OCI-LY1 (cell line): Measurements from ENCODE around the gene TMEM213.

Source experiments
- H2AFZ ChIP-seq: fragments of 200-600 bp; sonication (generic), shearing (Covaris generic); 2 replicates; pipeline ENCODE4 v1.6.0; 2014; ENCODE audit warnings: antibody characterized with exemption, mild to moderate bottlenecking, low read length
- H3F3A ChIP-seq: fragments of 200-600 bp; sonication (generic), shearing (Covaris generic); 2 replicates; pipeline ENCODE4 v1.6.0; 2014; ENCODE audit warnings: mild to moderate bottlenecking, antibody characterized with exemption, low read length, moderate library complexity; ENCODE audit not compliant: insufficient read depth
- H3K27ac ChIP-seq: fragments of 200-600 bp; sonication (generic); 2 replicates; pipeline ENCODE4 v1.5.1; 2014; ENCODE audit warnings: low read length, mixed run types, mild to moderate bottlenecking, low read depth; ENCODE audit not compliant: poor library complexity, severe bottlenecking
- H3K27me3 ChIP-seq: fragments of 200-600 bp; sonication (generic); 2 replicates; pipeline ENCODE4 v1.6.0; 2014; ENCODE audit warnings: antibody characterized with exemption, mild to moderate bottlenecking, low read length, moderate library complexity; ENCODE audit not compliant: insufficient read depth
- H3K36me3 ChIP-seq: fragments of 200-600 bp; sonication (generic); 2 replicates; pipeline ENCODE4 v1.6.1; 2014; ENCODE audit warnings: mild to moderate bottlenecking, antibody characterized with exemption, low read length, moderate library complexity, mixed read lengths; ENCODE audit not compliant: insufficient read depth
- H3K4me1 ChIP-seq: fragments of 200-600 bp; sonication (generic); 2 replicates; pipeline ENCODE4 v1.5.1; 2014; ENCODE audit warnings: mild to moderate bottlenecking, low read length, moderate library complexity; ENCODE audit not compliant: insufficient read depth, severe bottlenecking
- H3K4me2 ChIP-seq: fragments of 200-600 bp; sonication (generic), shearing (Covaris generic); 2 replicates; pipeline ENCODE4 v1.6.1; 2014; ENCODE audit warnings: low read length
- H3K4me3 ChIP-seq: fragments of 200-600 bp; sonication (generic); 2 replicates; pipeline ENCODE4 v1.5.1; 2014; ENCODE audit warnings: low read length, low read depth, mild to moderate bottlenecking, mixed read lengths; ENCODE audit not compliant: poor library complexity, severe bottlenecking
- H3K79me2 ChIP-seq: fragments of 200-600 bp; shearing (Covaris generic); 2 replicates; pipeline ENCODE4 v1.6.1; 2016; ENCODE audit warnings: mixed run types, low read length, mixed read lengths; ENCODE audit not compliant: insufficient read depth
- H3K9ac ChIP-seq: fragments of 200-600 bp; sonication (generic), shearing (Covaris generic); 2 replicates; pipeline ENCODE4 v1.6.1; 2014; ENCODE audit warnings: mild to moderate bottlenecking, low read length, mixed read lengths
- H3K9me2 ChIP-seq: fragments of 200-600 bp; sonication (generic), shearing (Covaris generic); 2 replicates; pipeline ENCODE4 v1.6.1; 2014; ENCODE audit warnings: low read depth, mild to moderate bottlenecking, low read length, mixed read lengths
- H3K9me3 ChIP-seq: fragments of 200-600 bp; shearing (Covaris generic); 2 replicates; pipeline ENCODE4 v1.6.1; 2014; ENCODE audit warnings: low read length, mixed read lengths
- H4K20me1 ChIP-seq: fragments of 200-600 bp; sonication (generic), shearing (Covaris generic); 2 replicates; pipeline ENCODE4 v1.6.0; 2016; ENCODE audit warnings: mild to moderate bottlenecking, low read length; ENCODE audit not compliant: insufficient read depth
- EZH2 ChIP-seq: fragments of 200-600 bp; sonication (generic), shearing (Covaris generic); IDR thresholded peaks from 2 replicates; pipeline ENCODE4 v1.8.0; 2017; ENCODE audit warnings: borderline replicate concordance, mixed run types, mild to moderate bottlenecking, antibody characterized with exemption, low read length, moderate library complexity, mixed read lengths
- TF ChIP-seq, protein P1 (sequence below): fragments of 200-600 bp; sonication (generic), shearing (Covaris generic); IDR thresholded peaks from 2 replicates; pipeline ENCODE4 v1.5.1; 2017; ENCODE audit warnings: mild to moderate bottlenecking, antibody characterized with exemption, low read length, moderate library complexity, mixed read lengths

The TMEM213 gene

DNA sequence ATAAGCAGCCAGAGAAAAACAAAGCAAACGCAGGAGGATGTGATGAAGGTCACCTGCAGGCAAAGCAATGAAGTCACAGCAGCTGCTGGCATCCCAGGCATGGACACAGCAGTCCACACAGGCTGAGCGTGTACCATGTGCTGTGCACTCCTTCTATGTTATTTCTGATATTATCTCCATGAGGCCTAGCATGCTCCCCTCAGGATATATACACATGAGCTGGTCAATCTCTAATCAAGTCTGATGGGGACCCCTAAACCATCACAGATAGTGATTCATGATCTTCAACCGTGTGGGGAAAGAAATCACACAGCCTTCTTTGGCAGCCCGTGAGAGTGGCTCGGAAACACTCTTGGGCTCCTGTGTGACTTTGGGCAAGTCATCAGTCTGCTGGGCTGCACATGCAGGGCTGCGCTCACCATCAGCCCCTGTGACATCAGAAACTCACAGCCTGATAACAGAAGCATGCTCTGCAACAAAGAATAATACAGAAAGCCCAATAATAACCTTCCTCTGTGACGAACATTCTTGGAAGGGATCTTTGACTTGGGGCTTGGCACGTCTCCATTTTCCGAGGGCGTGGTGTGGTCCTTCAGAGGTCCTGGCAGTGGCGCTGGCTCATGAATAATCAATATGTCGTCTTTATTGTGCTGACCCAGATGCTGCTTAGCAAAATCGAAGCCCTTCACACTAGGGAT lies 83.2 kb downstream of the TMEM213 start:
- H3K27ac ChIP-seq: no peak overlapping the region

GRCh38 chr7:138881579-138882188 lies 83.9 kb downstream of the TMEM213 start:
- no peaks in the 10 kb centered on the region for H3K9me3 ChIP-seq
- H4K20me1 ChIP-seq: no peaks in the 10 kb centered on the region
- no peaks in the 10 kb centered on the region for H3K36me3 ChIP-seq
- no peaks in the 10 kb centered on the region for H3F3A ChIP-seq
- no peaks in the 10 kb centered on the region; the same call in 1 of the 2 replicates for H3K27me3 ChIP-seq
- TF ChIP-seq, protein P1, sequence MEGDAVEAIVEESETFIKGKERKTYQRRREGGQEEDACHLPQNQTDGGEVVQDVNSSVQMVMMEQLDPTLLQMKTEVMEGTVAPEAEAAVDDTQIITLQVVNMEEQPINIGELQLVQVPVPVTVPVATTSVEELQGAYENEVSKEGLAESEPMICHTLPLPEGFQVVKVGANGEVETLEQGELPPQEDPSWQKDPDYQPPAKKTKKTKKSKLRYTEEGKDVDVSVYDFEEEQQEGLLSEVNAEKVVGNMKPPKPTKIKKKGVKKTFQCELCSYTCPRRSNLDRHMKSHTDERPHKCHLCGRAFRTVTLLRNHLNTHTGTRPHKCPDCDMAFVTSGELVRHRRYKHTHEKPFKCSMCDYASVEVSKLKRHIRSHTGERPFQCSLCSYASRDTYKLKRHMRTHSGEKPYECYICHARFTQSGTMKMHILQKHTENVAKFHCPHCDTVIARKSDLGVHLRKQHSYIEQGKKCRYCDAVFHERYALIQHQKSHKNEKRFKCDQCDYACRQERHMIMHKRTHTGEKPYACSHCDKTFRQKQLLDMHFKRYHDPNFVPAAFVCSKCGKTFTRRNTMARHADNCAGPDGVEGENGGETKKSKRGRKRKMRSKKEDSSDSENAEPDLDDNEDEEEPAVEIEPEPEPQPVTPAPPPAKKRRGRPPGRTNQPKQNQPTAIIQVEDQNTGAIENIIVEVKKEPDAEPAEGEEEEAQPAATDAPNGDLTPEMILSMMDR: no peak
- TF ChIP-seq EZH2: no peak
- H3K9ac ChIP-seq: no peak overlapping the region
- no peak overlapping the region for H2AFZ ChIP-seq
- no peak overlapping the region for H3K27ac ChIP-seq
- H3K9me2 ChIP-seq: no peaks in the 10 kb centered on the region
- no peak overlapping the region for H3K4me2 ChIP-seq
- no peaks in the 10 kb centered on the region for H3K79me2 ChIP-seq
- H3K4me3 ChIP-seq: no peak overlapping the region
- H3K4me1 ChIP-seq: no peaks in the 10 kb centered on the region

More for the DNA sequence above, 83.2 kb downstream of the TMEM213 start:
- Histone ChIP-seq H2AFZ (no peak overlapping the region), H3K4me2 (no peak overlapping the region), H3K36me3 (no peaks in the 10 kb centered on the region), H3F3A (no peaks in the 10 kb centered on the region), H4K20me1 (no peaks in the 10 kb centered on the region), H3K9ac (no peak overlapping the region), H3K79me2 (no peaks in the 10 kb centered on the region), H3K27me3 (no peaks in the 10 kb centered on the region; the same call in 1 of the 2 replicates), H3K4me1 (no peaks in the 10 kb centered on the region), H3K4me3 (no peak overlapping the region), H3K9me2 (no peaks in the 10 kb centered on the region), H3K9me3 (no peaks in the 10 kb centered on the region)
- TF ChIP-seq, protein P1: no peak
- TF ChIP-seq EZH2: no peak

DNA sequence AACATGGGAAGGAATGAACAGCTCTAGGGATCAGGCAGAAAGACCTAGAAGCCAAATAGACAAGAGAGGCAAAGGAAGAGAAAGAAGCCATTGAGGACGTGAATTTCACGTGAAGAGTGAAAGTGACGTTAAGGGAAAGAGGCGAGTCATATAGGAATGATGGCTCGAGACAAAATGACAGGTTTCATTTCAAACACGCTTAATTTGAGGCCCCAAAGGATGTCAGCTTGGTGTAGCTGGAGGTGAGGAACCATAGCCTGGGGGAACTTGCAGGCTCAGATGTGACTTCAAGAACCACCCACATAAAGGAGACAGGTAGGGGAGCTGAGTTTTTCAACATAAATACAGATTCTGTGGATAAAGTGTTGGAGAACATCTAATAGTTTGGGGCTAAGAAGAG lies 84.5 kb downstream of the TMEM213 start:
- H3K4me1 ChIP-seq: no peaks in the 10 kb centered on the region
- no peaks in the 10 kb centered on the region for H3K36me3 ChIP-seq
- no peak overlapping the region for H3K27ac ChIP-seq
- H3K9ac ChIP-seq: no peak overlapping the region
- H3K4me3 ChIP-seq: no peak overlapping the region
- H2AFZ ChIP-seq: no peak overlapping the region
- no peaks in the 10 kb centered on the region for H4K20me1 ChIP-seq
- H3F3A ChIP-seq: no peaks in the 10 kb centered on the region
- no peak overlapping the region for H3K4me2 ChIP-seq
- H3K9me3 ChIP-seq: no peaks in the 10 kb centered on the region
- TF ChIP-seq EZH2: no peak
- TF ChIP-seq, protein P1: no peak
- H3K9me2 ChIP-seq: no peaks in the 10 kb centered on the region
- no peaks in the 10 kb centered on the region; the same call in 1 of the 2 replicates for H3K27me3 ChIP-seq
- no peaks in the 10 kb centered on the region for H3K79me2 ChIP-seq
